H4 (cell line): ENCODE data around the gene MILR1. TPM values are rescaled to one million over a fixed set of nuclear protein-coding genes. Genes with fewer than 3 reads are reported as not detected.

Source experiments
- DNase-seq: peaks from one replicate; pipeline ENCODE4 v3.0.0-alpha.2; 2015; ENCODE audit warnings: low spot score
- total RNA-seq: library from RNA; depleted of rRNA; stranded (reverse); fragments of >200 nt; shearing (Covaris generic); gene quantifications from 2 replicates; pipeline ENCODE4 v1.2.3, GENCODE V29; 2014; rRNA removed

Gene MILR1
- total RNA-seq, 1 experiment from 2014 or later, result 24.8 TPM

DNA sequence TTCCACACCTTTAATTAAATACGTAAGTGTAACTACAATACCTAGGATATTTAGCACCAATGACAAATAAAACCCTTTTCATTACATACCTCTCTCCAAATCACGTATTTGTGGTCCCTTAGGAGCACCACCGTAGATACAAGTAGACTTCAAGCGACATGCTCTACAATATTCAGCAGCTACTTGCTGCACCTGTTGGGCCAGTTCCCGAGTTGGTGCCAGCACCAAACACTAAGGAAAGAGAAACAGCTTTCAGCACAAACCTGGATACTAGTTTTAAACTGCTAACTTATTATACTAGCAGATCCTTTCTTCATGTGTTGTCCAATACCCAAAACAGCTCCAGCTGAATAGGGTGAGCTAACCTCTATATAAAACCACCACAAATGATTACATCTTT, 54.4 kb downstream of the MILR1 start:
- DNase-seq, result no peak

DNA sequence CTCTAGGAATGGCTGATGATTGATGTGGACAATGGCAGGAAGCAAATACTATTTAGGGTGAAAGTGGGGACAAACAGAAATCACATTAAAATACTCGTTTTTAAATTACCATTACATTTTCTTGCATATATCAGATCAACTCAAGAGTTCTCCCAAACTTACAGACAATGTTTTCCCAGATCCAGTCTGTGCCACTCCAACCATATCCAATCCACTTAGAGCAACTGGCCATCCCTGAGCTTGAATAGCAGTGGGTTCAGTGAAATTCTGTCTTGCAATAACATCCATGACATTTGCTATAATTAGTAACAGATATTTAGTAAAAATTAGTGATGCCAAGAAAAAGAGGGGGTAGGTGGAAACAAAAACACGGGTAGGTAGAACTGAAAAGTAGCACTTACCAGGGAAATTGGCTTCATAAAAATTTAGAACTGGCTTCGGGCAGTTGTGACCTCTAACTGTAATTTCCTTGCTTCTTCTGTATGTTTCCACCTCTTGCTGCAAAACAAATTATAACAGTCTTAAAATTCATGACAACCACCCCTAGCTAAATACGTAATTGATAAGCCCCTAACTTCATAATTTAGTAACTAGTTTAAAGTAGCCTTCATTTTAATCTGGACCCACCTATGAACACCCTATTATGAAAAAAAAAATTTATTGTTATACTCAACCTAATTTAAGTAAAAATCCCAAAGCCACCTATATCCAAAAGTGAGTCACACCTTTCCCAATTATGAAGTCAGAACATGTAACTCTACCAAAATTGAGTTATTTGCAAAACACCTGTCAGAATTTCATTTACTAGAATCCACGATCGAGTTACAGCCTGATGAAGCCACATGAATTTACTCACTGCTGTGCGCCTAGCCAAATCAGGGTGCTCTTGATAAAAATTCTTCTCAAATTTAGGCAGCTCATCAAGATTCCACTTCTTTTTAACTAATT, 55.2 kb downstream of the MILR1 start:
- DNase-seq, result no peak

DNA sequence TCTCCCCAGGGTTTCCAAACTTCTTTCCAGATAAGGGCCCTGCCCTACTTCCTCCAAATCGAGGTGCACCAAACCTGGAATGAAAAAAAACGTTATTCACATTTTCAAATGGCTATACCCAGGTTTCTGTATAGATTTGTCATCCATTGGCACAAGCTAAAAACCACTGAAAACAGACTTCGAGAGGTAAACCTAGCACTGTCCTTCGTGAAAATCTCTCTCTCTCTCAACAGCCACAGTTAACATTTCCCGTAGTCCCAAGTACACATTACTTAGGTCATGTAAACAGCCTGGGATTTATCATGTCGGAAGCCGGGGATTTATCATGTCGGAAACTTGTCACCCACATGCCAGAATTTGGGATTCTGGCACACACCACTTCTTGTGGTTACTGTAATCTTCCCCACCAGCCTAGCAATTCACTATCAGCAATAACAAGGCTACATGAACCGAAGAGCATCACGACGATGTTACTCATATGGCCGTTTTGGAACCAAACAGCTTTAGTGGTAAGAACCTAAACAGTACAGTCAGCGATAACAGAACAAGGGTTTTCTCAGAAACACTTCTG, 55.9 kb downstream of the MILR1 start:
- peak; percentile 27 for DNase-seq

DNA sequence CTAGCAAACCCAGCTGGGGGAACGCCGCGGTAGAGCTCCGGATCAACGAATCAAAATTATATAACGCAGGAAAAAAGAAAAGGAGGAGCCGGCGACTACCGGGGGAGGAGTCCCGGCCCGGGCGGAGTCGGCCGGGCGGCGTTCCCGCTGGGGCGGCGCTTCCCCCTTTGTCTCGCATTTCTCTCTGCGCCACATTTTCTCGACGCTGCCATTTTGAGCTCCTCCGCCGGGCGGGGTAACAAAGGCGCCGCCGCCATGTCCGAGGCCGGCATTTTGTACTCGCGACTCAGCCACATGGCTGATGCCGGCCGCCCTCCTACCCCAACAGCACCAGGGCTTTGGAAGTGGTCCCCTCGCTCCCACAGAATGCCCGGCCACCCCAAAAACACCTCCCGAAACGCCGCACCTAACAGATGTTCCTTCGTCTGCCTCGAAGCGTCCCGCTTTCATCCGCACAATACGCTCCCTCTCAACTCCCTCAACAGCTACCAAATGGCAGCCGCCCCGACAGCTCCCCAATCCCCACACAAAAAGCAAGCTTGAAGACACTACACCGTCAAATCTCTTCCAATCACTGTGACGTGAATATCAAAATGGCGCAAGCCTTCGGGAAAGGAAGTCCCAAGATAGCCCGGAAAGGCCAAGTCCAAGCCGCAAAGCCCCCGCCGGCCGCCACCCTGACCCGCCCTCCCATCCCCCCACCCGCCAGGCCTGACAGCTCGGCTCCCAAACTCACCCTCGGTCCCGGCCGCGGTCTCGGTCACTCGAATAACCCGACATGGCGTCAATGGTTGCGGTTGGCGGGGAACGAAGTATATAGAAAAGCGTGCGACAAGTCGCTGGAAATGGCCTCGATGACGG, 56.7 kb downstream of the MILR1 start:
- peak; percentile 80 for DNase-seq

DNA sequence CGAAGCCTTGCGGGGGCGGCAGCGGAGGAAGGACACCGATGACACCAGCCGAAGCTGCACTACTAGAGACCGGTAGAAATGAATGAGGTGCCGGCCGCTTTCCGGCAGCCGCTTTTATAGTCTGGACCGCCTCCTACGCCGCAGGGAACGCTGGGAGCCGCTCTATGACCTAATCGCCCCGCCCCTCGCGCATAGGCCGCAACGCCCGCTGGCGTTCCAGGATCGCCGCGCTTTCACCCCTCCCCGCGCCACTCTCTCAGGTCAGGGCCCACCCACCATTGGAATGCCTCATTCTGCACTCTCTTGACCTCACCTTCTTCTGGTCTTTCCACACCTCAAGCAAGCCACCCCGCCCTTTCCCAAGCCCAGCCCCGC, 57.3 kb downstream of the MILR1 start, which contains the start of gene DDX5:
TSS of gene DDX5 (minus strand) at position 89 of the 375 bp plus-strand sequence. CDS start 170 bp downstream, outside the sequence.
- peak; percentile 98 for DNase-seq

DNA sequence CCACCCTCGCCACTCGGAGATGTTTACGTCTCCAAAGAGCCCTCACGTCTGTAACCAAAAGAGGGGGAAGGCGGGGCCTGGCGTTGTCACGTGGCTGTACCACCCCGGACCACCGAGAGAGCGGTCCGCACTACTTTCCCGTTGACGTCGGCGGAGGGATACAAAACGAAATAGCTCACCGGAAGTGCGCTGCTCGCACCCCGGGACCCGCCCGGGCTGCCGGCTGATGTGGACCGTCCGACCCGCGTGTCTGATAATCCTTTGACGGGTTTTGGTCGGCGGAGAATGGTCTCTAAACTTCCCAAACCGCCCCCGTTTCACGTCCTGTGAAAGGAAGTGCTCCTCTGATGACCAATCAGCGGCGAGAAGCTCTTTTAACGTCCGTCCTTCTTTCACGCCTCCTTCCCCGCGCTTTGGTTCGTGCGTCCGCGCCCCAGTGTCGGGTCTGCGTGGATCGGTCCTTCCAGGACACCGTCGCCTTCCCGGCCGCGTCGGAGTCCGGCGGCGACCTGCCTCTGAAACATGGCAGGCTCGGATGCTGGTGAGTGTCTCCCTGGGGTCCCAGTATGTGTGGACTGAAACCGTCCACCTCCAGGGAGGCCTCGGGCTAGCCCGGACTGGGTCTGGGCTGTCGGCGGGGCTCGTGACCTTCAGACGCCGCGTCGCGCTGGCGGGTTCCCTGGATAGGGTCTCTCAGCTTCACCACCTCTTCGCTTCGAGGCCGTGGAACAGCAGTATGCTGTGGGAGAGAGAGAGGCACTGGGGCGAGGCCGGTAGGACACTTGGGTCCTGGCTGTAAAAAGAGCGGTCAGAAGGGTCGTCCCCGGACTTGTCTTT, 57.9 kb downstream of the MILR1 start, which contains the start of gene CEP95:
TSS of gene CEP95 (plus strand) at position 402 of the 837 bp plus-strand sequence. CDS start at position 523, 121 bp downstream.
- peak; percentile 97 for DNase-seq

DNA sequence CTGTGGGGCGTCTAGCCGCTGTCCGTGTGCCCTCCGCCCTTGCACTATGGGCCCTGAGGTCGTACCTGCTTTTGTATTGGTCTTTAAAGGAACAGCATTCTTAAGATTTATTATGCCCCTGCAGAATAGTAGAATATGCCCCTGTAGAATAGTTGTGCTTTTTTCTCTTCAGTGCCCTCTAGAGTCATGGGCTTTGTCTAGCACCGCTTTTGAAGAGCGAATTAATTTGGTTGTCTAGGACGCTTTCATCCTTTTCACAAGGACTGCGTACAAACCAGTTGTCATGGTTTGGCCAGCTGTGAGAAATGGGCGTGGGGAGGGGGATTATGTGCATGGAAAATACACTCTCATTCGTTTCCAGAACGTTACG, 58.5 kb downstream of the MILR1 start:
- peak; percentile 81 for DNase-seq

DNA sequence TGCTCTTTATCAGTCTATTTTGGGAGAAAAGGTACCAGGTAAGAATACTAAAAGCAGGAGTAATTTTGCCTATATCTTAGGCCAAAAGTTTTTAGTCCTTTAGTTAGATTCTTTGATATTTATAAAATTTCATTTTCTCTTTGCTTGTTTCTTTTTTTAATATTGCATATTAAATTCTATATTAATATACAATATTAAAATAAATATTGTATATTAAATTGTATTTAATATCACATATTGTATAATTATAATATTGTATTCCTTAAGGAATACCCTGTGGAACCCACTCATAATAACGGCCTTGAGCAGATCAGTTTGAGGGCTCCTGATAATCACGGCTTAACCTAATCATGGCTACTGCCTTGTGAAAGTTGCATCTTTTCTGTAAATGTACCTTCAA, 59.8 kb downstream of the MILR1 start:
- DNase-seq, result no peak

DNA sequence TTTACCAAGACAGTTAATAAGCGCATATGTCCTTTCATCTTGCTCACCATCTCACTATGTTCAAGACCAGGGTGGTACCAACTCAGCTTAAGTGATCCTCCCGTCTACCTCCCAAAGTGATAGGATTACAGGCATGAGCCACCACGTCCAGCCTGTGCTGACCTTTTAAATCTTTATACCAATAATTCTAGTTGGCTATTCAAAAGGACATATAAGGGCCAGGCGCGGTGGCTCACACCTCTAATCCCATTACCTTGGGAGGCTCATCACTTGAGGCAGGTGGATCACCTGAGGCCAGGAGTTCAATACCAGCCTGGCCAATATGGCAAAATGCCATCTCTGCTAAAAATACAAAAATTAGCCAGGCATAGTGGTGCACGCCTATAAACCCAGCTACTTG, 60.3 kb downstream of the MILR1 start:
- no peak for DNase-seq

DNA sequence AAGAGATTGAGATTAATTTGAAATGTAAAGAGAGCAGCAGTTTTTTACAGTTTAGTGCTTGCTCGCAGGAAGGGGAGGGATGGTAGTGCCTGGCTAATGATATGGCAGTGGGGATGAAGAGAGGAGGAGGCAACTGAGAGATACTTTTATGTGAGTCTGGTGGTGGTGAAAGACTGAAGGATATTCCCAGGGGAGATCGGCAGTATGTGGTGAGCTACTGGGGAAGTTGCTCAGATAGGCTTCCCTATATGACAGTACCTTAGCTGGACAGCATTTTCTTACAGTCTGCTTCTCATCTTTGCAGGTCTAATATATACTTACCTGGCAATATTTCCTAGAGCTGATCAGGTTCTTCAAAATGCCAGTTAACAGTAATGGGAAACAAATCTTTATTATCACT, 66.5 kb downstream of the MILR1 start:
- DNase-seq, result no peak

DNA sequence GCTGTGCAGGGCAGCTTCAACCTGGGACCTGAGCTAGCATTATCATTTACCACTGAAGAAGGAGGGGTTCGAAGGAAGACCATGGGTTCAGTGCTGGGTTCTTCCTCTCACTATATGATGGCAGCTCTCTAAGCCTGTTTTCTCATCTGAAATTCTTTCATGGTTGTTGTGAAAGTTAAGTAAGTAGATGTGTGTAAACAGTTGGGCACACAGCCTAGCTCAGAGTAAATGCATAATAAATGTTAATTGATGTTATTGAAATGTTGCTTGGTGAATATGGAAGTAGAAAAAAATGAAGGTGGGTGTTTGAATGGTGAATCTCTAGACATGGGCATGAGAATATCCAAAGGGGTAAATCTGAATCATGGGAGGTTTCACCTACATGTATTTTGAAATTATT, 66.9 kb downstream of the MILR1 start:
- DNase-seq, result no peak

Other genes with a start within 250 kb of the MILR1 start
- 11.1 and 11.7 TPM in 2 replicates for gene TEX2, start 185.9 kb upstream of the MILR1 start, total RNA-seq
- 0.06 and 0.85 TPM in 2 replicates for gene PECAM1, start 58.3 kb upstream of the MILR1 start, total RNA-seq
- gene POLG2, start 47.9 kb downstream of the MILR1 start, total RNA-seq, result 11.8 and 40.1 TPM in 2 replicates
- 217 TPM in 2 replicates for gene DDX5, start 57.2 kb downstream of the MILR1 start, total RNA-seq
- gene CEP95, start 57.9 kb downstream of the MILR1 start, total RNA-seq, result 23.3 and 24.6 TPM in 2 replicates
- 51.9 and 56.3 TPM in 2 replicates for gene SMURF2, start 213.2 kb downstream of the MILR1 start, total RNA-seq